Prostate gland (tissue), 2 donors: ENCODE measurements around the gene VAV2. TPM values are rescaled to one million over a fixed set of nuclear protein-coding genes. Genes with fewer than 3 reads are reported as not detected.

ENCODE experiments used
- DNase-seq: peaks from one replicate; pipeline ENCODE4 v3.0.0-alpha.2; 2019; ENCODE audit warnings: low spot score
- H3K27ac ChIP-seq, 2 donors: fragments of 200-600 bp; sonication (generic); 2 replicates each; pipeline ENCODE4 v1.5.1; 2017 to 2019
- H3K27me3 ChIP-seq: fragments of 200-600 bp; sonication (generic); replicated peaks from 2 replicates; pipeline ENCODE4 v1.5.1; 2019; ENCODE audit not compliant: insufficient read depth
- H3K36me3 ChIP-seq, 2 donors: fragments of 200-600 bp; sonication (generic); 1 replicate in 1 of 2; 2 replicates in 1 of 2; pipeline versions ENCODE4 v1.5.1 to v1.8.1; 2017 to 2019
- H3K4me1 ChIP-seq: fragments of 200-600 bp; sonication (generic); replicated peaks from 2 replicates; pipeline ENCODE4 v1.5.1; 2019
- H3K4me3 ChIP-seq, 2 donors: fragments of 200-600 bp; sonication (generic); 2 replicates each; pipeline ENCODE4 v1.5.1; 2017 to 2019
- H3K9me3 ChIP-seq: fragments of 200-600 bp; sonication (generic); 2 replicates; pipeline ENCODE4 v1.5.1; 2017
- CTCF ChIP-seq, 4 experiments: fragments of 200-600 bp in 2 of 4; fragments of 450-650 bp in 2 of 4; sonication (generic) in 2 of 4; IDR thresholded peaks; 1 replicate in 3 of 4; 2 replicates in 1 of 4; pipeline ENCODE4 v1.5.1; 2016 to 2019; ENCODE audit warnings: antibody characterized with exemption in 4 of 4, mild to moderate bottlenecking in 2 of 4, moderate library complexity in 2 of 4
- POLR2A ChIP-seq: fragments of 450-650 bp; IDR thresholded peaks from one replicate; pipeline ENCODE4 v1.6.1; 2016; ENCODE audit warnings: antibody characterized with exemption, mild to moderate bottlenecking
- POLR2AphosphoS5 ChIP-seq: sonication (generic); formaldehyde crosslinking; IDR thresholded peaks from one replicate; pipeline ENCODE4 v1.6.1; 2017; ENCODE audit warnings: antibody characterized with exemption
- WGBS: methylation state at CpG from one replicate; pipeline ENCODE4 v1.1.5; 2018; 5-methylcytosine and 5-hydroxymethylcytosine counted together
- intact Hi-C: fragments of 100-400 bp; cut with DNase I; formaldehyde crosslinking; loops from one replicate; pipeline ENCODE4 v1.14.2; 2022
- total RNA-seq, 2 donors: library from RNA; depleted of rRNA; stranded (reverse); fragments of >200 nt; gene quantifications; one replicate each; pipeline ENCODE4 v1.1.0, GENCODE V29; 2016

Gene VAV2
- total RNA-seq, 2 donors from 2014 or later = 13.5 to 19.5 TPM

- Histone ChIP-seq H3K4me1 (no peaks in the 10 kb centered on the region), H3K4me3 (no peak overlapping the region), H3K27me3 (no peaks in the 10 kb centered on the region), H3K27ac (no peak overlapping the region), H3K9me3 (no peaks in the 10 kb centered on the region), H3K36me3 (peaks cover 7 to 28% of the 10 kb centered on the region in 2 donors)
- intact Hi-C loops = no loop called here
- no peak for DNase-seq
- no peak for TF ChIP-seq POLR2AphosphoS5
- no peak for TF ChIP-seq POLR2A
- TF ChIP-seq CTCF (IDR thresholded peaks at IDR 0.05) = no peak
- 78% methylated on average over 29 of the region's 29 CpGs for WGBS
Measured at GRCh38 chr9:134030821-134031470, 38.8 kb upstream of the VAV2 start.

GRCh38 chr9:134029248-134030226 is 37.4 kb upstream of the VAV2 start:
- no peak for DNase-seq
- peaks cover 7 to 14% of the 10 kb centered on the region in 2 donors for H3K36me3 ChIP-seq
- H3K27ac ChIP-seq = no peak overlapping the region
- intact Hi-C loops = loop anchor here (5.0 to 10.0 kb wide), 2 partner anchors 38 to 105 kb away; partner anchors contain the start of genes BRD3 and WDR5
- WGBS = 88% methylated on average over 21 of the region's 21 CpGs
- TF ChIP-seq CTCF (IDR thresholded peaks at IDR 0.05) (no peak), POLR2A (no peak), POLR2AphosphoS5 (no peak)
- no peak overlapping the region for H3K4me3 ChIP-seq
- H3K4me1 ChIP-seq = no peaks in the 10 kb centered on the region
- H3K27me3 ChIP-seq = no peaks in the 10 kb centered on the region
- no peaks in the 10 kb centered on the region for H3K9me3 ChIP-seq

GRCh38 chr9:134028575-134029247 is 36.6 kb upstream of the VAV2 start:
- DNase-seq = no peak
- no peaks in the 10 kb centered on the region for H3K27me3 ChIP-seq
- TF ChIP-seq CTCF (IDR thresholded peaks at IDR 0.05) (no peak), POLR2AphosphoS5 (no peak), POLR2A (no peak)
- intact Hi-C loops = loop anchor here (5.0 to 10.0 kb wide), 2 partner anchors 39 to 106 kb away; partner anchors contain the start of genes BRD3 and WDR5
- H3K4me1 ChIP-seq = no peaks in the 10 kb centered on the region
- H3K4me3 ChIP-seq = no peak overlapping the region
- no peaks in the 10 kb centered on the region for H3K9me3 ChIP-seq
- 91% methylated on average over 20 of the region's 22 CpGs for WGBS
- H3K27ac ChIP-seq = no peak overlapping the region
- peaks cover 6 to 7% of the 10 kb centered on the region in 2 donors for H3K36me3 ChIP-seq

GRCh38 chr9:134028076-134028475 is 36.0 kb upstream of the VAV2 start:
- intact Hi-C loops = loop anchor here (5.0 to 10.0 kb wide), 2 partner anchors 39 to 107 kb away; partner anchors contain the start of genes BRD3 and WDR5

More at GRCh38 chr9:134028076-134028475, 36.0 kb upstream of the VAV2 start:
- Histone ChIP-seq H3K36me3 (peaks cover 3 to 6% of the 10 kb centered on the region in 2 donors), H3K9me3 (no peaks in the 10 kb centered on the region), H3K27ac (no peak overlapping the region), H3K4me1 (no peaks in the 10 kb centered on the region), H3K27me3 (no peaks in the 10 kb centered on the region), H3K4me3 (no peak overlapping the region)
- no peak for DNase-seq
- WGBS = 92% methylated on average over 9 of the region's 9 CpGs
- TF ChIP-seq POLR2AphosphoS5 = no peak
- no peak for TF ChIP-seq CTCF (IDR thresholded peaks at IDR 0.05)
- TF ChIP-seq POLR2A = no peak
